ENCODE results near the gene DUSP6.

Gene DUSP6

GRCh38 chr12:89328151-89329030 lies 23.9 kb downstream of the DUSP6 start:
- no peak for DNase-seq

- no peak for DNase-seq
Measured at GRCh38 chr12:89327486-89328094, 24.7 kb downstream of the DUSP6 start.

- DNase-seq: no peak
Measured at GRCh38 chr12:89326239-89327040, 25.9 kb downstream of the DUSP6 start.

GRCh38 chr12:89325495-89325894 lies 26.8 kb downstream of the DUSP6 start:
- DNase-seq: no peak

- DNase-seq: no peak
Measured at GRCh38 chr12:89324437-89324836, 27.9 kb downstream of the DUSP6 start.

- DNase-seq: no peak
Measured at GRCh38 chr12:89323568-89324218, 28.6 kb downstream of the DUSP6 start.

- DNase-seq: no peak
Measured at GRCh38 chr12:89320735-89321134, 31.6 kb downstream of the DUSP6 start.

GRCh38 chr12:89319606-89320005 lies 32.7 kb downstream of the DUSP6 start:
- no peak for DNase-seq

- DNase-seq: no peak
Measured at GRCh38 chr12:89319122-89319521, 33.2 kb downstream of the DUSP6 start.

- DNase-seq: no peak
Measured at GRCh38 chr12:89316705-89317139, 35.6 kb downstream of the DUSP6 start.

GRCh38 chr12:89314060-89314761 lies 38.1 kb downstream of the DUSP6 start:
- no peak for DNase-seq

GRCh38 chr12:89311703-89312293 lies 40.5 kb downstream of the DUSP6 start:
- DNase-seq: no peak

- no peak for DNase-seq
Measured at GRCh38 chr12:89309815-89310214, 42.5 kb downstream of the DUSP6 start.

GRCh38 chr12:89309440-89309802 lies 42.9 kb downstream of the DUSP6 start:
- no peak for DNase-seq

- no peak for DNase-seq
Measured at GRCh38 chr12:89307474-89308253, 44.6 kb downstream of the DUSP6 start.

- no peak for DNase-seq
Measured at GRCh38 chr12:89306827-89307473, 45.4 kb downstream of the DUSP6 start.

- DNase-seq: no peak
Measured at GRCh38 chr12:89305373-89305772, 46.9 kb downstream of the DUSP6 start.

- DNase-seq: no peak
Measured at GRCh38 chr12:89299931-89300330, 52.4 kb downstream of the DUSP6 start.

GRCh38 chr12:89299417-89299816 lies 52.9 kb downstream of the DUSP6 start:
- no peak for DNase-seq
